SK-N-SH treated with all-trans-retinoic acid at 6 μM for 48 hours (cell line): ENCODE data around the gene E2F7.

Source experiments
- ATAC-seq: fragments of 200-7000 bp; cut with Tn5 transposase; 3 replicates; pipeline ENCODE4 v1.9.1; 2020; ENCODE audit warnings: mild to moderate bottlenecking, moderate library complexity
- ARNTL ChIP-seq: fragments of 450-650 bp; formaldehyde crosslinking; IDR thresholded peaks from 2 replicates; pipeline ENCODE4 v1.5.0; 2020; ENCODE audit warnings: low read depth, mild to moderate bottlenecking, moderate library complexity, borderline replicate concordance
- BACH2 ChIP-seq: fragments of 250-450 bp; sonication (Bioruptor Pico); IDR thresholded peaks from 2 replicates; pipeline ENCODE4 v1.9.0; 2021; ENCODE audit warnings: mild to moderate bottlenecking, borderline replicate concordance
- CSDC2 ChIP-seq: fragments of 250-450 bp; sonication (Bioruptor Pico); IDR thresholded peaks from 2 replicates; pipeline ENCODE4 v1.5.0; 2020; ENCODE audit warnings: mild to moderate bottlenecking, moderate library complexity
- ESRRG ChIP-seq: fragments of 250-450 bp; sonication (Bioruptor Pico); IDR thresholded peaks from 2 replicates; pipeline ENCODE4 v1.6.1; 2021; ENCODE audit warnings: mild to moderate bottlenecking
- GLIS3 ChIP-seq: fragments of 250-450 bp; sonication (Bioruptor Pico); IDR thresholded peaks from 2 replicates; pipeline ENCODE4 v1.5.0; 2020; ENCODE audit warnings: mild to moderate bottlenecking, moderate library complexity
- ISL1 ChIP-seq: fragments of 250-450 bp; sonication (Bioruptor Pico); IDR thresholded peaks from 2 replicates; pipeline ENCODE4 v2.1.2; 2022; ENCODE audit warnings: mild to moderate bottlenecking, moderate library complexity
- OSR1 ChIP-seq: fragments of 250-450 bp; sonication (Bioruptor Pico); IDR thresholded peaks from 2 replicates; pipeline ENCODE4 v1.8.0; 2022; ENCODE audit warnings: moderate library complexity, mild to moderate bottlenecking, inconsistent platforms
- POU6F1 ChIP-seq: fragments of 250-450 bp; sonication (Bioruptor Pico); IDR thresholded peaks from 2 replicates; pipeline ENCODE4 v1.8.0; 2021; ENCODE audit warnings: low read depth, mild to moderate bottlenecking, moderate library complexity, borderline replicate concordance
- PPARA ChIP-seq: fragments of 250-450 bp; sonication (Bioruptor Pico); IDR thresholded peaks from 2 replicates; pipeline ENCODE4 v1.5.0; 2020; ENCODE audit warnings: mild to moderate bottlenecking, borderline replicate concordance
- RARB ChIP-seq: fragments of 250-450 bp; sonication (Bioruptor Pico); IDR thresholded peaks from 2 replicates; pipeline ENCODE4 v1.8.0; 2021; ENCODE audit warnings: mild to moderate bottlenecking, moderate library complexity
- TCF4 ChIP-seq: fragments of 250-450 bp; sonication (Bioruptor Pico); IDR thresholded peaks from 2 replicates; pipeline ENCODE4 v1.8.0; 2021; ENCODE audit warnings: mild to moderate bottlenecking, moderate library complexity, borderline replicate concordance
- TSHZ2 ChIP-seq: fragments of 250-450 bp; sonication (Bioruptor Pico); IDR thresholded peaks from 2 replicates; pipeline ENCODE4 v1.5.0; 2020; ENCODE audit warnings: mild to moderate bottlenecking, moderate library complexity
- ZC3H10 ChIP-seq: fragments of 250-450 bp; sonication (Bioruptor Pico); IDR thresholded peaks from 2 replicates; pipeline ENCODE4 v1.5.1; 2021; ENCODE audit warnings: mild to moderate bottlenecking, moderate library complexity
- ZFP3 ChIP-seq: fragments of 250-450 bp; sonication (Bioruptor Pico); IDR thresholded peaks from 2 replicates; pipeline ENCODE4 v1.5.0; 2020; ENCODE audit warnings: mild to moderate bottlenecking, moderate library complexity
- ZFP30 ChIP-seq: fragments of 450-650 bp; formaldehyde crosslinking; IDR thresholded peaks from 2 replicates; pipeline ENCODE4 v1.5.0; 2022; ENCODE audit warnings: mild to moderate bottlenecking, moderate library complexity
- ZNF565 ChIP-seq: fragments of 450-650 bp; formaldehyde crosslinking; conservative IDR thresholded peaks from 2 replicates; pipeline ENCODE4 v1.5.0; 2020; ENCODE audit warnings: low read depth, mild to moderate bottlenecking, moderate library complexity
- ZNF8 ChIP-seq: fragments of 450-650 bp; formaldehyde crosslinking; IDR thresholded peaks from 2 replicates; pipeline ENCODE4 v1.5.0; 2020; ENCODE audit warnings: mild to moderate bottlenecking, moderate library complexity
- TF ChIP-seq, protein P1 (sequence below): fragments of 250-450 bp; sonication (Bioruptor Pico); IDR thresholded peaks from 2 replicates; pipeline ENCODE4 v1.5.1; 2021; ENCODE audit warnings: mild to moderate bottlenecking, moderate library complexity
- TF ChIP-seq, protein P2 (sequence below): fragments of 250-450 bp; sonication (Bioruptor Pico); IDR thresholded peaks from 2 replicates; pipeline ENCODE4 v1.5.1; 2020; ENCODE audit warnings: low read depth, mild to moderate bottlenecking, moderate library complexity

The E2F7 gene

DNA sequence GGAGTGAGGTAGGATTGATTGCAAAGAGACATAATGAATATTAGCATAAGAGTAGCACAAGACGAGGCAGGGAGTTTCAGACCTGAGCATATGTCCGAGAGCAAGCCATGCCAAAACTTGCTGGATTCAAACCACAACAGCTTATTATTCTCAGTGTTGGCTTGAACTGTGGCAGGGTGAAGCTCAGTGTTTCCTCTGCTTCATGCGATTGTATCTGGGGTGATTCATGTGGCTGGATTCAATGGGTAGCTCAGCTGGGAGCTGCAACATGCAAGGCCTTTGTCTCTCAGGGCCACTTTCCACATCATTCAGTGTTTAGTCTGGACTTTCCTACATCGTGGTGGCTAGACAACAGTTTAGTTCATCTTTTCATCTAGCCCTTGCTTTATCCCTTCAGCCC lies 22.1 kb upstream of the E2F7 start (continued):
- TF ChIP-seq POU6F1 (CRISPR knock-in tag) (no peak), ZNF565 (no peak), ZFP30 (CRISPR knock-in tag) (no peak), OSR1 (CRISPR knock-in tag) (no peak)

DNA sequence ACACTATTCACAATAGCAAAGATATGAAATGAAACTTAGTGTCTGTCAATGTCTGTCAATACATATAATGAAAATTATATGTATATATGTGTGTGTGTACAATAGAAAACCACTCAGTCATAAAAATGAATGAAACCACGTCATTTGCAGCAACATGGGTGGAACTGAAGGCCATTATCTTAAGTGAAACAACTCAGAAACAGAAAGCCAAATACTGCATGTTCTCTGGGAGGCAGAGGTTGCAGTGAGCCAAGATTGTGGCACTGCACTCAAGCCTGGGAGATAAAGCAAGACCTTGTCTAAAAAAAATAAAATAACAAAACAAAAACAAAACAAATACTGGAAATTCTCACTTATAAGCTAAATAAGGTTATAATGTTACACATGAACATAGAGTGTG lies 16.7 kb upstream of the E2F7 start:
- TF ChIP-seq ARNTL (CRISPR knock-in tag) (no peak), BACH2 (no peak)
- no peak for ATAC-seq

DNA sequence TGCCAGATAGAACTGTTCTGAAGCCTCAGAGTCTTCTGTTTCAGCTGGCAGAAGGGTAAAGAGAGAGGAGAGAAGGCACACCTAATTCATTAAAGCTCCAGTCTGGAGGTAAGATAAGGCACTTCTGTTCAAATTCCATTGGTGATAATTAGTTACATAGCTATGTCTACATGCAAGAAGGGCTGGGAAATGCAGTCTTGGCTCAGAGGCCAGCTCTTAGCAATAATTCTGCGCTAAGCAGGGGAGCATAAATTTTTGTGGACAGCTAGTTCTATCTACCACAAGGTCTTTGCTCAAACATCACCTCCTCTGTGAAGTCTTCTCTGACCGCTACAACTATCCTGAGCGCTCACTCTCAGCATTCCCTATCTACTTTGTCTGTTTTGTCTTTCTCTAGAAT lies 14.3 kb upstream of the E2F7 start:
- TF ChIP-seq, protein P1, sequence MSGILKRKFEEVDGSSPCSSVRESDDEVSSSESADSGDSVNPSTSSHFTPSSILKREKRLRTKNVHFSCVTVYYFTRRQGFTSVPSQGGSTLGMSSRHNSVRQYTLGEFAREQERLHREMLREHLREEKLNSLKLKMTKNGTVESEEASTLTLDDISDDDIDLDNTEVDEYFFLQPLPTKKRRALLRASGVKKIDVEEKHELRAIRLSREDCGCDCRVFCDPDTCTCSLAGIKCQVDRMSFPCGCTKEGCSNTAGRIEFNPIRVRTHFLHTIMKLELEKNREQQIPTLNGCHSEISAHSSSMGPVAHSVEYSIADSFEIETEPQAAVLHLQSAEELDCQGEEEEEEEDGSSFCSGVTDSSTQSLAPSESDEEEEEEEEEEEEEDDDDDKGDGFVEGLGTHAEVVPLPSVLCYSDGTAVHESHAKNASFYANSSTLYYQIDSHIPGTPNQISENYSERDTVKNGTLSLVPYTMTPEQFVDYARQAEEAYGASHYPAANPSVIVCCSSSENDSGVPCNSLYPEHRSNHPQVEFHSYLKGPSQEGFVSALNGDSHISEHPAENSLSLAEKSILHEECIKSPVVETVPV (CRISPR knock-in tag): no peak
- TF ChIP-seq GLIS3 (CRISPR knock-in tag) (no peak), POU6F1 (CRISPR knock-in tag) (no peak), RARB (CRISPR knock-in tag) (no peak), PPARA (CRISPR knock-in tag) (no peak)
- TF ChIP-seq, protein P2, sequence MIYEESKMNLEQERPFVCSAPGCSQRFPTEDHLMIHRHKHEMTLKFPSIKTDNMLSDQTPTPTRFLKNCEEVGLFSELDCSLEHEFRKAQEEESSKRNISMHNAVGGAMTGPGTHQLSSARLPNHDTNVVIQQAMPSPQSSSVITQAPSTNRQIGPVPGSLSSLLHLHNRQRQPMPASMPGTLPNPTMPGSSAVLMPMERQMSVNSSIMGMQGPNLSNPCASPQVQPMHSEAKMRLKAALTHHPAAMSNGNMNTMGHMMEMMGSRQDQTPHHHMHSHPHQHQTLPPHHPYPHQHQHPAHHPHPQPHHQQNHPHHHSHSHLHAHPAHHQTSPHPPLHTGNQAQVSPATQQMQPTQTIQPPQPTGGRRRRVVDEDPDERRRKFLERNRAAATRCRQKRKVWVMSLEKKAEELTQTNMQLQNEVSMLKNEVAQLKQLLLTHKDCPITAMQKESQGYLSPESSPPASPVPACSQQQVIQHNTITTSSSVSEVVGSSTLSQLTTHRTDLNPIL (CRISPR knock-in tag): no peak
- no peak for ATAC-seq

- no peak for TF ChIP-seq CSDC2
- TF ChIP-seq RARB (CRISPR knock-in tag): no peak
- no peak for TF ChIP-seq TSHZ2 (CRISPR knock-in tag)
- no peak for TF ChIP-seq BACH2
- no peak for TF ChIP-seq ZFP30 (CRISPR knock-in tag)
- no peak for TF ChIP-seq TCF4
- TF ChIP-seq ZNF8: no peak
- no peak for TF ChIP-seq ZFP3
- no peak for TF ChIP-seq OSR1 (CRISPR knock-in tag)
- no peak for TF ChIP-seq ISL1 (CRISPR knock-in tag)
- no peak for TF ChIP-seq POU6F1 (CRISPR knock-in tag)
- TF ChIP-seq GLIS3 (CRISPR knock-in tag): no peak
- TF ChIP-seq ZC3H10 (CRISPR knock-in tag): no peak
- TF ChIP-seq, protein P1 (CRISPR knock-in tag): no peak
- TF ChIP-seq PPARA (CRISPR knock-in tag): no peak
- TF ChIP-seq ESRRG (CRISPR knock-in tag): no peak
- TF ChIP-seq, all 23 proteins: peak for 0
- ATAC-seq: no peak
Observed at GRCh38 chr12:77078231-77078630, 12.9 kb upstream of the E2F7 start.
